HepG2 (cell line): ENCODE measurements around the gene TMCC2. TPM values are rescaled to one million over a fixed set of nuclear protein-coding genes. Genes with fewer than 3 reads are reported as not detected.

Experiments
- ATAC-seq: fragments of 200-7000 bp; cut with Tn5 transposase; 3 replicates; pipeline ENCODE4 v1.9.1; 2020; ENCODE audit warnings: mild to moderate bottlenecking, moderate library complexity
- BruUV-seq: library from RNA; stranded (reverse); fragments of 400-500 nt; replicated peaks from 2 replicates; lab custom pipeline; 2021; lab: Mats Ljungman, UMichigan
- CTCF ChIA-PET: fragments of 300-600 bp; formaldehyde crosslinking; extraction: SDS; loops from one replicate; lab custom pipeline; 2021; ENCODE audit warnings: low total read pairs, inconsistent platforms, low intra/inter-chr PET ratio; lab: Yijun Ruan, JAX
- POLR2A ChIA-PET: fragments of 350-600 bp; sonication (Branson Sonifier 250); formaldehyde crosslinking; loops from one replicate; lab custom pipeline; 2020; ENCODE audit warnings: antibody characterized with exemption, inconsistent platforms; lab: Yijun Ruan, JAX
- DNase-seq: peaks from one replicate; pipeline ENCODE4 v3.0.0-alpha.2; 2015; ENCODE audit warnings: low spot score
- FAIRE-seq: peaks from 3 replicates; lab custom pipeline; 2011; peaks lifted over from hg19 to GRCh38; lab: Jason Lieb, UNC
- H2AFZ ChIP-seq: one replicate; pipeline ENCODE4 v1.6.1; 2011; ENCODE audit warnings: low read length, inconsistent platforms
- H3K27ac ChIP-seq: fragments of 300-600 bp; 3 replicates; pipeline ENCODE4 v1.8.0; 2011; ENCODE audit warnings: mixed run types, mild to moderate bottlenecking, mixed read lengths, low read length, inconsistent platforms; ENCODE audit not compliant: insufficient read depth; ENCODE audit errors: extremely low read length
- H3K27me3 ChIP-seq, 2 experiments: fragments of 200-600 bp in 1 of 2; 2 replicates in 1 of 2; 3 replicates in 1 of 2; pipeline versions ENCODE4 v1.6.0 to v1.8.0; 2011; ENCODE audit warnings: low read length in 2 of 2, mild to moderate bottlenecking in 2 of 2, moderate library complexity in 2 of 2, inconsistent platforms in 1 of 2; ENCODE audit not compliant: insufficient read depth in 2 of 2, control insufficient read depth in 1 of 2
- H3K36me3 ChIP-seq, 2 experiments: fragments of 200-600 bp in 1 of 2; replicated peaks in 1 of 2; 2 replicates in 1 of 2; 3 replicates in 1 of 2; pipeline versions ENCODE4 v1.5.1 to v1.8.0; 2011; ENCODE audit warnings: low read length in 2 of 2, inconsistent platforms in 1 of 2; ENCODE audit not compliant: insufficient read depth in 2 of 2, control insufficient read depth in 1 of 2
- H3K4me1 ChIP-seq: 2 replicates; pipeline ENCODE4 v1.5.1; 2012; ENCODE audit warnings: low read length, inconsistent platforms; ENCODE audit not compliant: insufficient read depth
- H3K4me2 ChIP-seq: 2 replicates; pipeline ENCODE4 v1.6.0; 2011; ENCODE audit warnings: low read depth, low read length, inconsistent platforms
- H3K4me3 ChIP-seq, 3 experiments: fragments of 200-600 bp in 1 of 3; sonication (generic), shearing (Covaris generic) in 1 of 3; replicated peaks in 1 of 3; 2 replicates each; pipeline ENCODE4 v1.5.1; 2011 to 2016; ENCODE audit warnings: low read length in 3 of 3, inconsistent platforms in 2 of 3, low read depth in 2 of 3, mild to moderate bottlenecking in 2 of 3, control low read depth in 1 of 3, mixed read lengths in 1 of 3; ENCODE audit not compliant: insufficient read depth in 1 of 3
- H3K79me2 ChIP-seq: one replicate; pipeline ENCODE4 v1.6.1; 2011; ENCODE audit warnings: low read length, inconsistent platforms; ENCODE audit not compliant: insufficient read depth
- H3K9ac ChIP-seq: 2 replicates; pipeline ENCODE4 v1.6.0; 2011; ENCODE audit warnings: mild to moderate bottlenecking, low read depth, low read length, inconsistent platforms; ENCODE audit not compliant: insufficient read depth
- H3K9me3 ChIP-seq: 2 replicates; pipeline ENCODE4 v1.5.1; 2012; ENCODE audit warnings: mild to moderate bottlenecking, low read length
- H4K20me1 ChIP-seq: 2 replicates; pipeline ENCODE4 v1.6.0; 2011; ENCODE audit warnings: inconsistent platforms, mild to moderate bottlenecking, low read length, moderate library complexity; ENCODE audit not compliant: insufficient read depth
- BCL6 ChIP-seq: IDR thresholded peaks from 2 replicates; pipeline ENCODE4 v1.6.1; 2016; ENCODE audit warnings: missing genetic modification reagents, missing compliant biosample characterization
- CBX1 ChIP-seq: IDR thresholded peaks from one replicate; pipeline ENCODE4 v1.6.1; 2016; ENCODE audit warnings: antibody characterized with exemption, low read depth
- FOXP1 ChIP-seq, 2 experiments: fragments of 450-650 bp in 1 of 2; IDR thresholded peaks; 2 replicates each; pipeline ENCODE4 v1.6.1; 2017 to 2018; ENCODE audit warnings: antibody characterized with exemption in 1 of 2
- FOXP4 ChIP-seq: sonication (generic); formaldehyde crosslinking; IDR thresholded peaks from 2 replicates; pipeline ENCODE4 v1.4.0; 2020; ENCODE audit warnings: missing genetic modification reagents
- RARA ChIP-seq: IDR thresholded peaks from 2 replicates; pipeline ENCODE4 v1.6.1; 2016; ENCODE audit warnings: missing genetic modification reagents, missing compliant biosample characterization
- ZBTB20 ChIP-seq: sonication (generic); formaldehyde crosslinking; IDR thresholded peaks from 2 replicates; pipeline ENCODE4 v1.8.1; 2023; ENCODE audit warnings: missing genetic modification reagents, low read depth, mild to moderate bottlenecking, borderline replicate concordance
- ZNF264 ChIP-seq: sonication (generic); formaldehyde crosslinking; IDR thresholded peaks from 2 replicates; pipeline ENCODE4 v1.4.0; 2020; ENCODE audit warnings: missing genetic modification reagents
- WGBS: methylation state at CpG from one replicate; pipeline ENCODE4 v1.1.6; 2017; ENCODE audit warnings: low lambda C conversion rate; 5-methylcytosine and 5-hydroxymethylcytosine counted together
- in situ Hi-C: cut with HindIII; loops from 2 replicates; pipeline ENCODE4 v1.10.0; 2017; ENCODE audit warnings: low pct_unique_long_range_greater_than_20kb; ENCODE audit not compliant: extremely low pct_ligation_motif_present
- intact Hi-C: fragments of 100-400 bp; cut with micrococcal nuclease; formaldehyde crosslinking; loops from one replicate; pipeline ENCODE4 v1.10.0; 2022; ENCODE audit not compliant: unreplicated experiment
- polyA plus RNA-seq, 8 experiments: library from polyadenylated mRNA; depleted of rRNA in 3 of 8; stranded (reverse) in 7 of 8; unstranded in 1 of 8; fragments of >200 nt; fragmentation: Illumina TruSeq in 4 of 8; extraction: Trizol in 4 of 8; gene quantifications; 2 replicates each; pipeline versions ENCODE4 v1.2.1 to v1.2.3, GENCODE V29; 2011 to 2016; ENCODE audit warnings: low read depth in 4 of 8, missing spikeins in 1 of 8, mixed read lengths in 1 of 8; ENCODE audit not compliant: insufficient read depth in 1 of 8
- total RNA-seq, 5 experiments: library from RNA; depleted of rRNA; stranded (reverse); fragments of >200 nt; fragmentation: Illumina TruSeq; extraction: Trizol; gene quantifications; 2 replicates each; pipeline ENCODE4 v1.2.3, GENCODE V29; 2016; ENCODE audit warnings: low read depth in 1 of 5

The TMCC2 gene
- total and polyA plus RNA-seq, 2 of the 13 experiments (the other 11 are each of a cell fraction or from before 2014, with no cell fraction given) = 0.12 to 0.24 TPM

GRCh38 chr1:205315008-205315618, 87.4 kb downstream of the TMCC2 start:
- H3K4me2 ChIP-seq = peak overlapping the region; percentile 1; the same call in 1 of the 2 replicates
- H2AFZ ChIP-seq = no peak overlapping the region
- in situ Hi-C loops (no loop called here), intact Hi-C loops (loop anchor here (5.0 kb wide), 1 partner anchor 193 kb away; the partner anchor contains the start of gene RBBP5)
- TF ChIP-seq RARA (CRISPR knock-in tag) (peak; percentile 30), FOXP4 (CRISPR knock-in tag) (peak; percentile 59), CBX1 (no peak), ZNF264 (CRISPR knock-in tag) (no peak), ZBTB20 (peak; percentile 50; the same call in 1 of the 2 replicates), BCL6 (CRISPR knock-in tag) (peak; percentile 81), FOXP1 (IDR thresholded peaks at IDR 0.05) (no peak), FOXP1 (CRISPR knock-in tag; IDR thresholded peaks at IDR 0.05) (peak; percentile 59; the same call in 1 of the 2 replicates)
- 45% methylated on average over 4 of the region's 5 CpGs for WGBS
- no TSS peak for BruUV-seq
- DNase-seq = no peak
- ATAC-seq = no peak
- H4K20me1 ChIP-seq = no peaks in the 10 kb centered on the region; the same call in 1 of the 2 replicates
- ChIA-PET POLR2A (no interaction called here), CTCF (no interaction called here)
- H3K4me3 ChIP-seq = no peak overlapping the region
- FAIRE-seq = peak; percentile 47
- H3K27ac ChIP-seq = no peak overlapping the region
- no peak overlapping the region for H3K9ac ChIP-seq
- peaks cover 70% of the 10 kb centered on the region for H3K4me1 ChIP-seq
- H3K36me3 ChIP-seq = peaks cover 9 to 17% of the 10 kb centered on the region in 2 experiments; a peak in 3 of 5 replicates
- no peaks in the 10 kb centered on the region; a peak in 1 of 5 replicates for H3K27me3 ChIP-seq
- H3K79me2 ChIP-seq = peaks cover 24% of the 10 kb centered on the region
- H3K9me3 ChIP-seq = no peaks in the 10 kb centered on the region
